Neural cell (in vitro differentiated cells): ENCODE results near the gene DDX54.

ENCODE experiments used
- EP300 ChIP-seq: fragments of 450-650 bp; conservative IDR thresholded peaks from 2 replicates; pipeline ENCODE4 v1.6.1; 2014; ENCODE audit warnings: antibody characterized with exemption, mild to moderate bottlenecking, moderate library complexity; ENCODE audit not compliant: poor library complexity, severe bottlenecking
- EZH2 ChIP-seq: fragments of 200-600, 300-800 bp; shearing (Covaris generic), sonication (generic); IDR thresholded peaks from 2 replicates; pipeline ENCODE4 v1.6.1; 2014; ENCODE audit warnings: antibody characterized with exemption, low read length, borderline replicate concordance, mild to moderate bottlenecking; ENCODE audit not compliant: insufficient read depth, poor library complexity, severe bottlenecking
- POLR2AphosphoS5 ChIP-seq: IDR thresholded peaks from 2 replicates; pipeline ENCODE4 v1.6.1; 2012
- RAD21 ChIP-seq: fragments of 450-650 bp; conservative IDR thresholded peaks from 2 replicates; pipeline ENCODE4 v1.6.1; 2014; ENCODE audit warnings: antibody characterized with exemption, mild to moderate bottlenecking, moderate library complexity
- SMC3 ChIP-seq: fragments of 450-650 bp; conservative IDR thresholded peaks from 2 replicates; pipeline ENCODE4 v1.6.1; 2014; ENCODE audit warnings: antibody characterized with exemption, mild to moderate bottlenecking, moderate library complexity; ENCODE audit not compliant: poor library complexity
- TAF1 ChIP-seq: IDR thresholded peaks from 2 replicates; pipeline ENCODE4 v1.6.1; 2012; ENCODE audit warnings: low read depth
- TF ChIP-seq, protein P1 (sequence below): fragments of 450-650 bp; IDR thresholded peaks from 2 replicates; pipeline ENCODE4 v1.5.1; 2014; ENCODE audit warnings: antibody characterized with exemption, mild to moderate bottlenecking, moderate library complexity; ENCODE audit not compliant: poor library complexity, severe bottlenecking

DNA sequence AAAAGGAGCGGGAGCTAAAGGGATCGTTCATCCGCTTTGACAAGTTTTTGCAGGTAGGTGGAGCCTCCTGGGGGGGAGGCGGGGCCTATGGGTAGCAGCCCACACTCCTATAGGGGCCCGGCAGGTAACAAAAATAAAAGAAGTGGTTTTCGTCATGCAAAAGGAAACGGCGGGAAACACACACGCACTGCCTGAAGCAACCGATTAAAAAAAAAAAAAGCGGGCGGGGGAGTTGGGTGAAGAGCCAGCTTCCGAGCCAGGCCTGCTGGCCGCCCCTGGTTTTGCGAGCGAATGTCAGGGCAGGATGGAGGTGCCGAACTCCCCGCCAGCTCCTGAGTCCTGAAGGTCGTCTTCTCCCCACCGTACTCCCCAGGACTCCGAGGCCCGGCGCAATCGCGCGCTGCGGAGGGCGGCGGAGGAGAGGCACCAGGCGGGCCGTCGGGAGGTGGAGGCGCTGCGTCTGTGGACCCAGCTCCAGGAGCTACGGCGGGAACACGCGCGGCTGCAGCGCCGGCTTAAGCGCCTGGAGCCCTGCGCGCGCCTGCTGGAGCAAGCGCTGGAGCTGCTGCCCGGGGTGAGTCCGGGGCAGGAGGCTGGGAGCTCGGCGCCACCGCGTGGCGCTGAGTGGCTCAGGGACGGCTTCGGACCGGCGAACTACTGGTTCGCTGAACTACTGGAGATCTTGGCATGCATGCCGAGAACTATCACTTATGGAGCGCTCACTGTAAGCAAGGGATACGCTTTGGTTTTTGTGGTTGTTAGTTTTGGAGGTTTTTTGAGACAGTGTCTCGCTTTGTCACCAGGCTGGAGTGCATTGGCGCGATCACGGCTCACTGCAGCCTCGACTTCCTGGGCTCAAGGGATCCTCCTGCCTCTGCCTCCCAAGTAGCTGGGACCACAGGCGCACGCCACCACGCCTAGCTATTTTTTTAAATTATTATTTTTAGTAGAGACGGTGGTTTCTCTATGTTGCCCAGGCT, 32.2 kb downstream of the DDX54 start:
- TF ChIP-seq, protein P1, sequence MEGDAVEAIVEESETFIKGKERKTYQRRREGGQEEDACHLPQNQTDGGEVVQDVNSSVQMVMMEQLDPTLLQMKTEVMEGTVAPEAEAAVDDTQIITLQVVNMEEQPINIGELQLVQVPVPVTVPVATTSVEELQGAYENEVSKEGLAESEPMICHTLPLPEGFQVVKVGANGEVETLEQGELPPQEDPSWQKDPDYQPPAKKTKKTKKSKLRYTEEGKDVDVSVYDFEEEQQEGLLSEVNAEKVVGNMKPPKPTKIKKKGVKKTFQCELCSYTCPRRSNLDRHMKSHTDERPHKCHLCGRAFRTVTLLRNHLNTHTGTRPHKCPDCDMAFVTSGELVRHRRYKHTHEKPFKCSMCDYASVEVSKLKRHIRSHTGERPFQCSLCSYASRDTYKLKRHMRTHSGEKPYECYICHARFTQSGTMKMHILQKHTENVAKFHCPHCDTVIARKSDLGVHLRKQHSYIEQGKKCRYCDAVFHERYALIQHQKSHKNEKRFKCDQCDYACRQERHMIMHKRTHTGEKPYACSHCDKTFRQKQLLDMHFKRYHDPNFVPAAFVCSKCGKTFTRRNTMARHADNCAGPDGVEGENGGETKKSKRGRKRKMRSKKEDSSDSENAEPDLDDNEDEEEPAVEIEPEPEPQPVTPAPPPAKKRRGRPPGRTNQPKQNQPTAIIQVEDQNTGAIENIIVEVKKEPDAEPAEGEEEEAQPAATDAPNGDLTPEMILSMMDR, result peak; percentile 67
- TF ChIP-seq EZH2, result no peak
- TF ChIP-seq SMC3, result peak; percentile 77
- no peak for TF ChIP-seq EP300
- TF ChIP-seq TAF1, result no peak
- peak; percentile 7 for TF ChIP-seq POLR2AphosphoS5
- peak; percentile 73 for TF ChIP-seq RAD21
